Smooth muscle cell (in vitro differentiated cells): ENCODE measurements around the gene NDEL1. TPM values are rescaled to one million over a fixed set of nuclear protein-coding genes. Genes with fewer than 3 reads are reported as not detected.
"Not testable (repeated sequence)": the region's sequence is repeated elsewhere in the genome, so short reads cannot be mapped to it uniquely, and the experiment has no call there.

ENCODE experiments used
- DNase-seq: peaks from one replicate; lab custom pipeline; 2025; ENCODE audit not compliant: unreplicated experiment; lab: John Stamatoyannopoulos, UW
- H2AFZ ChIP-seq: fragments of 200-600 bp; sonication (generic); 2 replicates; pipeline ENCODE4 v1.6.0; 2016; ENCODE audit warnings: antibody characterized with exemption, low read depth, mild to moderate bottlenecking
- H3F3A ChIP-seq: fragments of 200-600 bp; sonication (generic); 2 replicates; pipeline ENCODE4 v1.6.0; 2017; ENCODE audit warnings: antibody characterized with exemption, low read depth
- H3K27ac ChIP-seq: fragments of 200-600 bp; sonication (generic); 2 replicates; pipeline ENCODE4 v1.5.1; 2016; ENCODE audit warnings: low read depth, mild to moderate bottlenecking
- H3K27me3 ChIP-seq: fragments of 200-600 bp; sonication (generic); 2 replicates; pipeline ENCODE4 v1.6.1; 2016; ENCODE audit warnings: low read depth, mild to moderate bottlenecking
- H3K36me3 ChIP-seq: fragments of 200-600 bp; sonication (generic); 2 replicates; pipeline ENCODE4 v1.5.1; 2016; ENCODE audit warnings: low read depth
- H3K4me1 ChIP-seq: fragments of 200-600 bp; sonication (generic); 2 replicates; pipeline ENCODE4 v1.5.1; 2016; ENCODE audit warnings: low read depth
- H3K4me2 ChIP-seq: fragments of 200-600 bp; sonication (generic); 2 replicates; pipeline ENCODE4 v1.6.0; 2016; ENCODE audit warnings: mild to moderate bottlenecking
- H3K4me3 ChIP-seq: fragments of 200-600 bp; sonication (generic); 2 replicates; pipeline ENCODE4 v1.5.1; 2016; ENCODE audit warnings: mild to moderate bottlenecking
- H3K79me2 ChIP-seq: fragments of 200-600 bp; sonication (generic); 2 replicates; pipeline ENCODE4 v1.6.0; 2016; ENCODE audit warnings: low read depth, mild to moderate bottlenecking
- H3K9ac ChIP-seq: fragments of 200-600 bp; sonication (generic); 2 replicates; pipeline ENCODE4 v1.6.0; 2016; ENCODE audit warnings: low read depth
- H3K9me3 ChIP-seq: fragments of 200-600 bp; sonication (generic); replicated peaks from 2 replicates; pipeline ENCODE4 v1.5.1; 2016; ENCODE audit warnings: low read depth
- H4K20me1 ChIP-seq: fragments of 200-600 bp; sonication (generic); 2 replicates; pipeline ENCODE4 v1.6.0; 2016; ENCODE audit warnings: low read depth
- WGBS: methylation state at CpG from one replicate; pipeline ENCODE4 v1.1.7; 2016; ENCODE audit warnings: low lambda C conversion rate; 5-methylcytosine and 5-hydroxymethylcytosine counted together
- polyA plus RNA-seq: library from polyadenylated mRNA; unstranded; fragments of >200 nt; fragmentation: Nextera tagmentation; extraction: Ambion mirVana; gene quantifications from 2 replicates; pipeline ENCODE4 v1.2.1, GENCODE V29; 2016
- total RNA-seq: library from RNA; depleted of rRNA; stranded (reverse); fragments of >200 nt; gene quantifications from 2 replicates; pipeline ENCODE4 v1.2.3, GENCODE V29; 2014
- TF ChIP-seq, protein P1 (sequence below): fragments of 200-600 bp; sonication (generic); IDR thresholded peaks from 2 replicates; pipeline ENCODE4 v1.5.1; 2017; ENCODE audit warnings: borderline replicate concordance, mild to moderate bottlenecking, antibody characterized with exemption; ENCODE audit not compliant: insufficient read depth, poor library complexity, severe bottlenecking

NDEL1 gene
- total and polyA plus RNA-seq, 2 experiments from 2014 or later = 82.6 to 103 TPM

DNA sequence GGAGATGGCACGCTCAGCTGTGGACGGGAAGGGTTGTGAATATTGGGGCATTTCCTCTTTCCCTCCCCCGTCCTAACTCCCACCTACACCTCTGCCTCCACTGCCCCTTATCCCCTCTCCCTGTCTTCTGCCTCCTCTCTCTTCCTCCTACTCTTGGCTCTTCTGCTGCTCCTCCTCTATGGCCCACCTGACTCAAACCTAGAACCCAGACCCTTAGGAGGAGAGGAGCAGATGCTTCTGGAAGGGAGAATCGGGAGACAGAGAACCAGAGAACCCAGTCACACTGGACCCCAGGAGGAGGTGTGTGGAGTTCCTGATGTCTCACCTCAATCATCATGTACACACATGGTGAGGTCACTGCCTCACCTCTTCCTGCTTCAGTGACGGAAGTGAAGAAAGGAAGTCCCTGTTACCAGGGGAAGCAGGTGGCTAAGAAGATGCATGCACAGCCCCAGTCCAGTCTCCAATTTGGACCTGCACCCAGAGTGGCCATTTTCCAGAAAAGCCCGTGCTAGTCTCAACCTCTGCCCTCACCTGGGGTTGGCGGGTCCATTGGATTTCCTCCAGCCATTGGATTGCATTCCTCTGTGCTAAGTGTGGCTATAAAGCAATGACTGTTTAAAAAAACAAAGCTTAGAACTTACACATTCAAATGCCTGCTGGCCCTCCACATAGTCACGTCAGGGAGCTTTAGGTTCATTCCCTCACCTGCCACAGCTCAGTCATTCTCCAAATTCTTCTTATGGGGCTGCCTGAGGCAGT is 42.0 kb upstream of the NDEL1 start:
- Histone ChIP-seq H3K4me2 (no peak overlapping the region), H3K27me3 (peaks cover 8% of the 10 kb centered on the region), H3K9ac (no peak overlapping the region), H3K27ac (peak overlapping the region; percentile 34), H3K4me1 (no peaks in the 10 kb centered on the region), H3K36me3 (no peaks in the 10 kb centered on the region), H3F3A (no peaks in the 10 kb centered on the region), H3K9me3 (no peaks in the 10 kb centered on the region), H3K79me2 (no peaks in the 10 kb centered on the region), H4K20me1 (no peaks in the 10 kb centered on the region), H3K4me3 (no peak overlapping the region), H2AFZ (no peak overlapping the region)
- no peak for DNase-seq
- TF ChIP-seq, protein P1, sequence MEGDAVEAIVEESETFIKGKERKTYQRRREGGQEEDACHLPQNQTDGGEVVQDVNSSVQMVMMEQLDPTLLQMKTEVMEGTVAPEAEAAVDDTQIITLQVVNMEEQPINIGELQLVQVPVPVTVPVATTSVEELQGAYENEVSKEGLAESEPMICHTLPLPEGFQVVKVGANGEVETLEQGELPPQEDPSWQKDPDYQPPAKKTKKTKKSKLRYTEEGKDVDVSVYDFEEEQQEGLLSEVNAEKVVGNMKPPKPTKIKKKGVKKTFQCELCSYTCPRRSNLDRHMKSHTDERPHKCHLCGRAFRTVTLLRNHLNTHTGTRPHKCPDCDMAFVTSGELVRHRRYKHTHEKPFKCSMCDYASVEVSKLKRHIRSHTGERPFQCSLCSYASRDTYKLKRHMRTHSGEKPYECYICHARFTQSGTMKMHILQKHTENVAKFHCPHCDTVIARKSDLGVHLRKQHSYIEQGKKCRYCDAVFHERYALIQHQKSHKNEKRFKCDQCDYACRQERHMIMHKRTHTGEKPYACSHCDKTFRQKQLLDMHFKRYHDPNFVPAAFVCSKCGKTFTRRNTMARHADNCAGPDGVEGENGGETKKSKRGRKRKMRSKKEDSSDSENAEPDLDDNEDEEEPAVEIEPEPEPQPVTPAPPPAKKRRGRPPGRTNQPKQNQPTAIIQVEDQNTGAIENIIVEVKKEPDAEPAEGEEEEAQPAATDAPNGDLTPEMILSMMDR = no peak
- WGBS = 74% methylated on average over 8 of the region's 8 CpGs

- H3K9ac ChIP-seq, H3F3A ChIP-seq, H3K4me2 ChIP-seq, DNase-seq, H4K20me1 ChIP-seq, H3K36me3 ChIP-seq, H3K4me1 ChIP-seq, H3K27ac ChIP-seq, H3K9me3 ChIP-seq, H2AFZ ChIP-seq, H3K4me3 ChIP-seq, H3K27me3 ChIP-seq, H3K79me2 ChIP-seq: not testable (repeated sequence)
- WGBS = 83% methylated on average over 9 of the region's 9 CpGs
Measured at GRCh38 chr17:8394497-8394896, 41.2 kb upstream of the NDEL1 start.

- TF ChIP-seq, protein P1 = no peak
- H3K4me1 ChIP-seq = no peaks in the 10 kb centered on the region
- H3K4me2 ChIP-seq = no peak within 1 kb of the TSS
- H3F3A ChIP-seq = no peaks in the 10 kb centered on the region
- no peaks in the 10 kb centered on the region for H3K36me3 ChIP-seq
- no peaks in the 10 kb centered on the region for H4K20me1 ChIP-seq
- no peaks in the 10 kb centered on the region for H3K79me2 ChIP-seq
- DNase-seq = no peak
- no peak within 1 kb of the TSS for H2AFZ ChIP-seq
- WGBS = 75% methylated on average over 13 of the region's 13 CpGs
- H3K9me3 ChIP-seq = no peaks in the 10 kb centered on the region
- peaks cover 8% of the 10 kb centered on the region for H3K27me3 ChIP-seq
- H3K9ac ChIP-seq = no peak within 1 kb of the TSS
- H3K4me3 ChIP-seq = no peak within 1 kb of the TSS
- no peak within 1 kb of the TSS for H3K27ac ChIP-seq
Measured at GRCh38 chr17:8397636-8398035, 38.0 kb upstream of the NDEL1 start, which contains the start of gene RNF222. RNF222 (minus strand) TSS chr17:8397827; CDS start chr17:8393461, 4,366 bp downstream.

GRCh38 chr17:8398980-8399379 is 36.7 kb upstream of the NDEL1 start:
- H3K4me3 ChIP-seq = no peak overlapping the region
- WGBS = 76% methylated on average over 6 of the region's 6 CpGs
- H3F3A ChIP-seq = no peaks in the 10 kb centered on the region

More at GRCh38 chr17:8398980-8399379, 36.7 kb upstream of the NDEL1 start:
- Histone ChIP-seq H3K4me1 (no peaks in the 10 kb centered on the region), H4K20me1 (no peaks in the 10 kb centered on the region), H3K9me3 (no peaks in the 10 kb centered on the region), H3K79me2 (no peaks in the 10 kb centered on the region), H2AFZ (no peak overlapping the region), H3K4me2 (no peak overlapping the region), H3K36me3 (no peaks in the 10 kb centered on the region), H3K27ac (no peak overlapping the region), H3K9ac (no peak overlapping the region), H3K27me3 (peaks cover 8% of the 10 kb centered on the region)
- no peak for DNase-seq
- TF ChIP-seq, protein P1 = no peak
